ENCODE measurements around the gene SECTM1. TPM values are rescaled to one million over a fixed set of nuclear protein-coding genes. Genes with fewer than 3 reads are reported as not detected.
A peak's percentile ranks its signal among the peaks of the same experiment; 100 is the strongest.
"Not testable (repeated sequence)": the region's sequence is repeated elsewhere in the genome, so short reads cannot be mapped to it uniquely, and the experiment has no call there.

The SECTM1 gene
- 10 to 100 TPM; 12.2 to 12.7 TPM for total RNA-seq

DNA sequence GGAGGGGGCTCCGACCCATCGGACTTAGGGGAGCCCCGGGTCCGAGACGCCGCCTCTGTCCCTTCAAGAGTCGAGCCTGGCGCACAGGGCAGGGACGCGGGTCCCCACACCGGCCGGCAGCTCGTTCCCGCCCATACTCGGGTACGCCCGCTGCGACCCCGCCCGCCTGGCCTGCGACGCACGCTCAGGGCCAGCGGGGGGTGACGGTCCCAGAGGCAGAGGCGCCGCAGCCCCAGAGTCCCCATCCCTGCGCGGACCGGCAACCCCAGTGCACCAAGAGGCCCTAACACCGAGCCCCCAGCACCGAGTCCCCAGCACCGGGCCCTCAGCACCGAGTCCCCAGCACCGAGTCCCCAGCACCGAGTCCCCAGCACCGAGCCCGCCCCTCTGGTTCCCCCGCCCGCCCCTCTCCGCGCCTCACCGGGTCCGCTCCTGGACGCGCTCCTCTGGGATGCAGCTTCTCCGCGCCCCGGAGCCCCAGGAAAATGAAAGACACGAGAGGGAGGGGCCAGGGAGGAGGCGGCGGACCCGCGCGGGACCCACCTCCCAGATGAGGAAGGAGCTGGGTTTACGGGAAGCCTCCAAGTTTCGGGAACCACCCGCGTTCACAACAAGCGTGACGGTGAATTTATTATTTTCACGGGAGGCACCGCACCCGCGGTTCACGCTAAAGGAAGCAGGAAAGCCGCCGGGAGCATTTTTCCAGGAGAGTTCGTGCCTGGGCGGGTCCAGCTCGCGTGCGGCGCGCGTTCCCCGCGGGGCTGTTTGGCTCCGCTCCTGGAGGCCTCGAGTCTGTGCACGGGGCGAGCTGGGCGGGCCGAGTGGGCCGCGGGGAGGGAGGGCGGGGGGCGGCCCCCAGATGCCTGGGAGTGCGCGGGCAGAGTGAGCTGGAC is at the start of gene SECTM1:
SECTM1 (minus strand) TSS at position 488 of the 893 bp plus-strand sequence. CDS start 6,526 bp downstream, outside the sequence.
- CTCF ChIA-PET, result interaction anchor here (0.8 to 2.8 kb wide), 9 partner anchors 11 to 128 kb away, joined by 3 to 12 read pairs (median 5); partner anchors contain the start of gene CD7
- intact Hi-C loops (cut with micrococcal nuclease), result no loop called here
- POLR2A ChIA-PET, result interaction anchor here (0.8 to 3.1 kb wide), 5 partner anchors 11 to 40 kb away, joined by 3 to 19 read pairs (median 3); no protein-coding TSS in a partner anchor
- Mint-ChIP-seq H3K36me3 (no peaks in the 10 kb centered on the region), H3K9me3 (no peaks in the 10 kb centered on the region), H3K4me1 (ENCODE audit: low read depth) (peaks cover 29% of the 10 kb centered on the region), H3K27ac (no peak within 1 kb of the TSS), H3K27me3 (no peaks in the 10 kb centered on the region), H3K4me3 (peak within 1 kb of the TSS; percentile 77)
- no peak for DNase-seq

DNA sequence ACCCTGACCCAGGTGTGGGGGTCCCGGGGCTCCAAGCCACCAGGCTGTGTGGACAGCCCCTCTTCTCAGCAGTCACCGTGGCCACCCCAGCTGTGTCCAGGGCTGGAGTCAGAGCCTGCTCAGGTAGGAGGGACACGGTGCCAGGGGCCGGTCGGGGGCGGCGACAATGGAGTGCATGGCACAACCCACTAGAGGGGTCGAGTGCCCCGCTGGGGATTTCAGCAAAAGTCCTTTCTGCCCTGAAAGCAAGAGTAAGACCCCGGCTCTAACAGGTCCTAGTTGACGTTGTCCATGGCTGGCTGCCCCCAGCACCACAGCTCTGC is 49.3 kb upstream of the SECTM1 start:
- peaks cover 31% of the 10 kb centered on the region for H3K27me3 Mint-ChIP-seq
- CTCF ChIA-PET, result no interaction called here
- no peak for DNase-seq
- H3K36me3 Mint-ChIP-seq, result no peaks in the 10 kb centered on the region
- intact Hi-C loops (cut with micrococcal nuclease), result no loop called here
- POLR2A ChIA-PET, result no interaction called here
- H3K4me1 Mint-ChIP-seq (ENCODE audit: low read depth), result peaks cover 11% of the 10 kb centered on the region
- no peak overlapping the region for H3K4me3 Mint-ChIP-seq
- H3K9me3 Mint-ChIP-seq, result no peaks in the 10 kb centered on the region
- no peak overlapping the region for H3K27ac Mint-ChIP-seq

DNA sequence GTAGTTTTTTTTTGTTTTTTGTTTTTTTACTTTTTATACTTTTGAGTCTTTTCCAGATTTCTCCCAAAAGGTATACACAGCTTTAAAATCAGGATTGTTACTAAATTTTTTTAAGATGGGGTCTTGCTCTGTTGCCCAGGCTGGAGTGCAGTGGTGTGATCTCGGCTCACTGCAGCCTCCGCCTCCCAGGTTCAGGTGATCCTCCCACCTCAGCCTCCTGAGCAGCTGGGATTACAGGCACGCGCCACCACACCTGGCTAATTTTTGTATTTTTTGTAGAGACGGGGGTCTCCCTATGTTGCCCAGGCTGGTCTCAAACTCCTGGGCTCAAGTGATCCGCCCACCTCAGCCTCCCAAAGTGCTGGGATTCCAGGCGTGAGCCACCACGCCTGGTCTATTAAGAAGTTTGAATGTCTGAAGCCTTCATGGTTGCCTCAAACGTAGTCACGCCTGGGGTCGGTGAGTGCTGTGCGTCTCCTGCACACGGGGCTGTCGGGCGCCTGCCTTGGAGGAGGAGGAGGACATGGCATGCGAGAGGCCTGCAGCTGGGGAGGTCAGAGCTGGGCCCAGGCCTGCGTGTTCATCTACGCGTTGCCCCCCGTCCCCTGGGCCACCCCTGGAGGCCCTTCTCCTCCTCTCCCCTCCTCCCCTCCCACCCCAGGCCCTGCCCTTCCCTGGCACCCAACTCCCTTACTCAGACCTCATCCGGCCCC is 48.8 kb upstream of the SECTM1 start:
- H3K27me3 Mint-ChIP-seq, result peaks cover 29% of the 10 kb centered on the region
- H3K4me3 Mint-ChIP-seq; CTCF ChIA-PET; intact Hi-C loops (cut with micrococcal nuclease); POLR2A ChIA-PET; H3K36me3 Mint-ChIP-seq; DNase-seq; H3K27ac Mint-ChIP-seq; H3K4me1 Mint-ChIP-seq (ENCODE audit: low read depth); H3K9me3 Mint-ChIP-seq: not testable (repeated sequence)

DNA sequence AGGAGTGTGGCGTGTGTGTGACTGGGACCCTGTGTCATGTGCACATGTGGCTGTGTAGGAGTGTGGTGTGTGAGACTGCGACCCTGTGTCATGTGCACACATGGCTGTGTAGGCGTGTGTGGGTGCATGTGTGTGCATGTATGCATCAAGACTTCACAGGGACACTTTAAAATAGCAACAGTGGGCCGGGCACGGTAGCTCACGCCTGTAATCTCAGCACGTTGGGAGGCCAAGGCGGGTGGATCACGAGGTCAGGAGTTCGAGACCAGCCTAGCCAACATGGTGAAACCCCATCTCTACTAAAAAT is 48.1 kb upstream of the SECTM1 start:
- peaks cover 29% of the 10 kb centered on the region for H3K27me3 Mint-ChIP-seq
- H3K36me3 Mint-ChIP-seq; POLR2A ChIA-PET; DNase-seq; intact Hi-C loops (cut with micrococcal nuclease); H3K9me3 Mint-ChIP-seq; H3K27ac Mint-ChIP-seq; H3K4me1 Mint-ChIP-seq (ENCODE audit: low read depth); CTCF ChIA-PET; H3K4me3 Mint-ChIP-seq: not testable (repeated sequence)

DNA sequence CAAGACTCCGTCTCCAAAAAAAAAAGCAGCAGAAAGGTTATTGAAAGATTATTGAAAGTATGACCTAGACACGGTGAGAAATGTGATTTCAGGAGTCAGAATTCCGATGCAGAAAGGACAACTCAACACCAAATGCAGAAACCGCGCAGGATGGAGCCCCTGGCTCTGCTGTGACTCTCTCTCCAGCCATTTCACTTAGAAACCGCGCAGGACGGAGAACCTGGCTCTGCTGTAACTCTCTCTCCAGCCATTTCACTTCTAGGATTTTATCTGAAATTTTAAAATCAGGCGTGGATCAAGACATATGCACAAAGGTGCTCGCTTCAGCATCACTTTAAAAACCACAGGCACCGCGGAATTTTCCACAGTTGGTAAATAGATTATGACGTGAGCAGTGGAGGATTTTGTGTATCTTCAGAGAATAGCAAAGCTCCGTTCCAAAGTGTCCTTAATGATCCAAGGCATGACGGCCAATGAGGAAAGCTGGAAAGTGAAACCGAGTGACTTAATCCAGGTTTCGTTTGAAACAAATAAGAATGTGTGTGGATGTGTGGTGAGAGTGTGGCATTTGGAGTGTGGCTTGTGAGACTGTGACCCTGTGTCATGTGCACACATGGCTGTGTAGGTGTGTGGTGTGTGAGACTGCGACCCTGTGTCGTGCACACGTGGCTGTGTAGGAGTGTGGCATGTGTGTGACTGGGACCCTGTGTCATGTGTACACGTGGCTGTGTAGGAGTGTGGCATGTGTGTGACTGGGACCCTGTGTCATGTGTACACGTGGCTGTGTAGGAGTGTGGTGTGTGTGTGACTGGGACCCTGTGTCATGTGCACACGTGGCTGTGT is 47.5 kb upstream of the SECTM1 start:
- intact Hi-C loops (cut with micrococcal nuclease), result no loop called here
- Mint-ChIP-seq H3K27me3 (peaks cover 32% of the 10 kb centered on the region), H3K27ac (no peak overlapping the region), H3K9me3 (no peaks in the 10 kb centered on the region), H3K4me3 (no peak overlapping the region), H3K4me1 (ENCODE audit: low read depth) (peaks cover 7% of the 10 kb centered on the region), H3K36me3 (no peaks in the 10 kb centered on the region)
- ChIA-PET CTCF (no interaction called here), POLR2A (no interaction called here)
- no peak for DNase-seq

DNA sequence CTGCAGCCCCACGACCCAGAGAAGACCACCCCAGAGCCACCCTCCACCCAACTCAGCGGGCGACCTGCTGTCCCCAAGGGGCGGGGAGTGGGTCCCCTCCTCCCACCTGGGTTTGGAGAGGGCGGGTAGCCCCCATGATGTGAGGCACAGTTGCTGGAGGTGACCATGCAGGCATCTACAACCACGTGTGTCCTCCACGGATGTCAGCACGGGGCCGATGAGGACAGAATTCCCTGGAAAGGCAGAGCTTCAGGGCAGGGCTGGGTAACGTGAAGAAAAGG is 45.1 kb upstream of the SECTM1 start:
- ChIA-PET CTCF (interaction anchor here (1.5 kb wide), 1 partner anchor 46 kb away, joined by 3 read pairs; no protein-coding TSS in a partner anchor), POLR2A (no interaction called here)
- Mint-ChIP-seq H3K27ac (no peak overlapping the region), H3K27me3 (peaks cover 32% of the 10 kb centered on the region), H3K4me1 (ENCODE audit: low read depth) (peaks cover 7% of the 10 kb centered on the region), H3K9me3 (no peaks in the 10 kb centered on the region), H3K4me3 (no peak overlapping the region), H3K36me3 (no peaks in the 10 kb centered on the region)
- DNase-seq, result no peak
- intact Hi-C loops (cut with micrococcal nuclease), result no loop called here

DNA sequence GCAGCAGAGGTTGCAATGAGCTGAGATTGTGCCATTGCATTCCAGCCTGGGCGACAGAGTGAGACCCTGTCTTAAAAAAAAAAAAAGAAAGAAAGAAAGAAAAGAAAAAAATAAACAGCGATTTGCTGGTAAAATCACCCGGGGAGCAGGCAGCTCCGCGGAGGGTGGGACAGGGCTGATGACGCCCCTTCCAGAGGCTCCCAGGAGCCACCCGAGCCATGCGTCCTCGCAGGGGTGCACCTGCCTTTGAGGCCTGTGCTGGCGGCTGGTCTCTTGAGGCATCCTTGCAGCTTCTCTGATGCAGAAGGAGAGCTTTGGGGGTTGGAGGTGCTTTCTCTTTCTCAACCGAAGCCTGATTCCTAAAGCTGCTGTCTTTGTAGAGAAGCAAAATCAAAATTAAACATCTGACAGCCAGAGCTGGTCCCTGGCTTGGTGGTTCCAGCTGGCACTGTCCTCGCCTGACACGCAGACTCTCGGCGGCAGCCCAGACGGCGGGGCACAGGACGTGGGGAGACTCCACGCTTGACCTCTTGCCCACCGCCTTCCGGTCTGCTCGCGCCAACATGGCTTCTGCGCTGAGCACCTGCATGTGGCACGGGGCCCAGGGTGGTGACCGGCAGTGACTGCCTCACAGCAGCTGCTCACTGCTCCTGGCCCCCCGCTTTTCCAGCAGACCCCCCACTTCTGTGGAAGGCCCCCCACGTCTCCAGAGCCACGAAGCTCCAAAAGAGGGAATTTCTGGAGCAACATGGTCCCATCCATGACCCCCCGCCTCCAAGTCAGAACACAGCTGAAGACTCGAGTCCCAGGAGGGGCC is 44.6 kb upstream of the SECTM1 start:
- Mint-ChIP-seq H3K27me3 (peaks cover 35% of the 10 kb centered on the region), H3K4me3 (no peak overlapping the region), H3K9me3 (no peaks in the 10 kb centered on the region), H3K27ac (no peak overlapping the region), H3K4me1 (ENCODE audit: low read depth) (peaks cover 7% of the 10 kb centered on the region), H3K36me3 (no peaks in the 10 kb centered on the region)
- DNase-seq, result no peak
- intact Hi-C loops (cut with micrococcal nuclease), result no loop called here
- ChIA-PET POLR2A (no interaction called here), CTCF (interaction anchor here (1.5 kb wide), 1 partner anchor 47 kb away, joined by 3 read pairs; no protein-coding TSS in a partner anchor)

DNA sequence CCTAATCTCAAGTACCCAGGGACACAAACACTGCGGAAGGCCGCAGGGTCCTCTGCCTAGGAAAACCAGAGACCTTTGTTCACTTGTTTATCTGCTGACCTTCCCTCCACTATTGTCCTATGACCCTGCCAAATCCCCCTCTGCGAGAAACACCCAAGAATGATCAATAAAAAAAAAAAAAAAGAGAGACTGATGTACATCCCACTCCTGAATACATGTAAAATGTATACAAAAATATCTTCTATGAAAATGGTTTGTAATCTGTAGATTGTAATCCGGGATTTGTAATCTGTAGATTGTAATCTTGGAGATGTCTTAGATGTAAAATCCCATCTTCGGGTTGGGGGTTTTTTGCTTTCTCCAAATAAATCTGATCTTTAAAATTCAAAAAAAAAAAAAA is 43.7 kb upstream of the SECTM1 start:
- intact Hi-C loops (cut with micrococcal nuclease); H3K27ac Mint-ChIP-seq: not testable (repeated sequence)
- CTCF ChIA-PET, result interaction anchor here (1.5 kb wide), 1 partner anchor 48 kb away, joined by 3 read pairs; no protein-coding TSS in a partner anchor

DNA sequence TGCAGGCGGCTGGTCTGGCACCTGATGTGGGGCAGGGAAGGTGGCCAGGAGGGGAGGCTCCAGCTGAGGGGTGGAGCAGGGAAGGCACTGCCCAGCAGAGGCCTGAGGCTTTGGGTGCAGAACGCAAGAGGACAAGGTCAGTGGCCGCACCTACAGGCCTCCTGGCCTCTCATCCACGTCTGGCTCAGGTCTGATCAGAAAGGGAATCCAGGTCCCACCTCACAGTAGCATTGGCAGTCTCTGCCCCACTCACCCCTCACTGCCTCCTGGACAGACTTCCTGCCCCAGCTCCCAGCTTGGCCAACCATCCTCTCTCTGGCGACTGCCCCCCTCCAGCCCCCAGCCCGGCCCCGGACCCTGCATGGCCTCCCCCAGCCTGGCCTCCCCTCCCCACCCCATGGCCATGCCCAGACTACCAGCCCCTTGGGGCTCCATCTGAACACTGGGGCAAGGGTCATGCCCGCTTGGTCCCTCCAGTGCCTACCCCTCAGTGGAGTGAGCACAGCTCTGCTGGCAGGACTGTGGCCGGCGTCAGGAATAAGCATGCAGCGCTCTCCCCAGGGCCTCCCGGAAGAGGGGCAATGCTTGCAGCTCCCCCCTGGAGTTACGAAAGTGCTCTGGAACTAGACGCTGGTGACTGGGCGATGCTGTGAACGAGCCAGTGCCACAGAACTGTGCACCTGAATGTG is 42.6 kb upstream of the SECTM1 start:
- Mint-ChIP-seq H3K4me1 (ENCODE audit: low read depth) (peaks cover 15% of the 10 kb centered on the region), H3K4me3 (no peak overlapping the region), H3K27ac (no peak overlapping the region), H3K9me3 (no peaks in the 10 kb centered on the region), H3K36me3 (no peaks in the 10 kb centered on the region), H3K27me3 (peaks cover 39% of the 10 kb centered on the region)
- intact Hi-C loops (cut with micrococcal nuclease), result no loop called here
- CTCF ChIA-PET, result no interaction called here
- no peak for DNase-seq
- POLR2A ChIA-PET, result no interaction called here

More for the DNA sequence above, 43.7 kb upstream of the SECTM1 start:
- POLR2A ChIA-PET, H3K36me3 Mint-ChIP-seq, H3K4me3 Mint-ChIP-seq, DNase-seq, H3K9me3 Mint-ChIP-seq: not testable (repeated sequence)
- peaks cover 15% of the 10 kb centered on the region for H3K4me1 Mint-ChIP-seq (ENCODE audit: low read depth)
- H3K27me3 Mint-ChIP-seq, result peaks cover 43% of the 10 kb centered on the region

DNA sequence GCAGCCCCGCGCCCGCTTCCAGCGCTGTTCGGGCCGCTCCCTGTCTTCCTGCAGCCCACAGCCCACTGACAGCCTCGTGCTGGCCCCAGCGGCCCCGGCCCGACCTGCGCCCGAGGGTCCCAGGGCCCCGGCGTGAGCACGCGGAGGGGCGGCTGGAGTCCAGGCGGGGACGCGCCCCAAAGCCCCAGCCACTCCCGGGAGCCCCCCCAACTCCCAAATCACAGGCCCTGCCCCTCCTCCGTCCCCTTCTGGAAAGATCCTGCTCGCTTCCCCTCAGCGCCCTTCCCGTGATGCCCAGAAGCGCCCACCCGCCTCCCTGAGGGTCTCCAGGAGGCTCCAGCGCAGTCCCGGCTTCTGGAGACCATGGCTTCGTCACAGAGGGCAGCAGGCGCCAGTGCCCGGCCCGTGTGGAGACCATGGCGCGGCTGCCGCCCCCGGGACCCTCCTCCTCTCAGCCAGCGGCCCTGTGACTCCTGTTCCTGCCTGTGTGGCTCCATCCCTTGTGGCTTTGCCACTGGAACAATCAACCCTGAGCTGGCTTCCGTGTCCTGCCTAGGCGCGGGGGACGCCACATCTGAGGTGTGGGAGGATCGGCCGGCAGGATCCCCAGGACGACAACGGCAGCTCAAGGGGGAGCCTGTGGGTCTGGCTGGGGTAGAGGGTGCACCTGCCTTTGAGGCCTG is 41.9 kb upstream of the SECTM1 start:
- Mint-ChIP-seq H3K9me3 (no peaks in the 10 kb centered on the region), H3K27ac (no peak overlapping the region), H3K27me3 (peaks cover 42% of the 10 kb centered on the region), H3K36me3 (no peaks in the 10 kb centered on the region), H3K4me1 (ENCODE audit: low read depth) (peaks cover 15% of the 10 kb centered on the region), H3K4me3 (no peak overlapping the region)
- intact Hi-C loops (cut with micrococcal nuclease), result no loop called here
- DNase-seq, result no peak
- ChIA-PET CTCF (interaction anchor here (0.5 kb wide), 1 partner anchor 25 kb away, joined by 3 read pairs; no protein-coding TSS in a partner anchor), POLR2A (no interaction called here)
